Kasumi-1 (cell line): ENCODE data around the gene SECTM1.

Experiments used
- DNase-seq, 2 experiments: peaks; one replicate each; lab custom pipeline; 2025; lab: John Stamatoyannopoulos, UW

SECTM1 gene

DNA sequence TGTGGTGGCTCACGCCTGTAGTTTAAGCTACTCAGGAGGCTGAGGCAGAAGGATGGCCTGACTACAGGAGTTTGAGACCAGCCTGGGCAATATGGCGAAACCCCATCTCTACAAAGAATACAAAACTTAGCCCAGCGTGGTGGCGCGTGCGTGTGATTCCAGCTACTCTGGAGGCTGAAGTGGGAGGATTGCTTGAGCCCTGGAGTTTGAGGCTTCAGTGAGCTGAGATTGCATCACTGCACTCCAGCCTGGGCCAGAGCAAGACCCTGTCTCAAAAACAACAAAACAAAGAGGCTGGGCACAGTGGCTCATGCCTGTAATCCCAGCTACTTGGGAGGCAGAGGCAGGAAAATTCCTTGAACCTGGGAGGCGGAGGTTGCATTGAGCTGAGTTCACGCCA is 53.0 kb downstream of the SECTM1 start:
- DNase-seq, result no peak

DNA sequence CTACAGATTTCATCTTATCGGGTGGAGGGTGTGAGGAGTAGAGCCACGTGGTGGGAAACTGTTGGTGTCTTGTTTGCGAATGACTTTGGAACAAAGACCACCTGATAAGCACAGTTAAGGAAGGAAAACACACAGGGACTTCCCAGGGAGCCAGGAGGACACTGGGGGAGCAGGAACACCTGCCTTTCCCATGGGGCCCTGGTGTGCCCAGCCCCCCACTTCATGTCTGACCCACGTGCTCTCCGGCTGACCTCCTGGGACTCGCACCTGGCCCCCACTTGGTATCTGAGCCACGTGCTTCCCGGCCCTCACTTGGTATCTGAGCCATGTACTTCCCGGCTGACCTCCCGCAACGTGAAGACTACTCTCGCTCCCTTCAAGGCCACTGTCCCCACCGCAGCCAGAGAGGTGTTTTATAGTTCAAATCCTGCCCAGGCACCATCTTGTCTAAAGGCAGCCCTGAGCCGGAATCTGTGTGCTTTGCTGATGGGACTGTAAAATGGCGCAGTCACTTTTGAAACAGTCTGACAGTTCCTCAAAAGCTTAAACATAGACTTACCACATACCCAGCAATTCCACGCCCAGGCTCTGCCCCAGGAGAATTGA is 54.7 kb downstream of the SECTM1 start:
- DNase-seq, result no peak

DNA sequence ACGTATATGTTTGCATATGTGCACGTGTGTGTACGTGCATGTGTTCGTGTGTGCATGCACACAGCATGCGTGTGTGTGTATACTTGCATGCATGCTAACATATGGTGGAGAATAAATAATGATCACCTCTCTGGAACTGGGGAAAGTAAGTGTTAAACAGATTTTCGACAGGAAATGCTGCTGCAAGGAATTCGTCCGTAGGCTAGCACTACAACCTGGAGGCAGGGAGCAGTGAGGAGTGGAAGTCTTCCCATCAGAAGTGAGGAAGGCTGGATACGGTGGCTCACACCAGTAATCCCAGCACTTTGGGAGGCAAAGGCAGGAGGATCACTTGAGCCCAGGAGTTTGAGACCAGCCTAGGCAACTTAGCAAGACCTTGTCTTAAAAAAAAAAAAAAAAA is 55.3 kb downstream of the SECTM1 start:
- no peak for DNase-seq

DNA sequence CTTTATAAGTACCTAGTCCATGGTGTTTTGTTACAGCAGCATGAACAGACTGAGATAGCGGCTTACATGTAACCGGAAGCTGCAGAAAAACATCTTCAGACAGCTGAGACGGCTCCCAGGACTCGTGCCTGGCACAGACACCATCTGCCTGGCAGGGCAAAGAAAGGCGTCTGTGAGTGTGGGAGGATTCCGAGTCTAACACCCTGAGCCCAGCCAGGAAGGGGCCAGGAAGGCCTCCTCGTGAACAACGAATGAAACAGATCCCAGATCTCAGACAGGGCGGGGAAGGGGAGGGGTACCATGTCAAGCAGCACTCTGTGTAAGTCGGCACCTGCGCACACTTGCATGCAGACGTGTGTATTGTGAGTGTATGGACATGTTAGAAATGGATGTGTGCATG is 55.7 kb downstream of the SECTM1 start:
- DNase-seq, result no peak

DNA sequence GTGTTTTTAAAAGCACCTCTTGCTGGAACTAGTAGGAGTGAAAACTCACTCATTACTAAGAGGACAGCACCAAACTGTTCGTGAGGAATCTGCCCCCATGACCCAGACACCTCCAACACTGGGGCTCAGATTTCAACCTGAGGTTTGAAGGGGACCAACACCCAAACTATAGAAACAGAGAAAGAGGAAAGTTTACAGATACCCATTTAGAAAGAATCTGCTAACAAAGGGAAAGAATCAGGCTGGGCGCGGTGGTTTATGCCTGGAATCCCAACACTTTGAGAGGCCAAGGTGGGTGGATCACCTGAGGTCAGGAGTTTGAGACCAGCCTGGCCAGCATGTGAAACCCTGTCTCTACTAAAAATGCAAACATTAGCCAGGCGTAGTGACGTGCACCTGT is 56.6 kb downstream of the SECTM1 start:
- no peak for DNase-seq

DNA sequence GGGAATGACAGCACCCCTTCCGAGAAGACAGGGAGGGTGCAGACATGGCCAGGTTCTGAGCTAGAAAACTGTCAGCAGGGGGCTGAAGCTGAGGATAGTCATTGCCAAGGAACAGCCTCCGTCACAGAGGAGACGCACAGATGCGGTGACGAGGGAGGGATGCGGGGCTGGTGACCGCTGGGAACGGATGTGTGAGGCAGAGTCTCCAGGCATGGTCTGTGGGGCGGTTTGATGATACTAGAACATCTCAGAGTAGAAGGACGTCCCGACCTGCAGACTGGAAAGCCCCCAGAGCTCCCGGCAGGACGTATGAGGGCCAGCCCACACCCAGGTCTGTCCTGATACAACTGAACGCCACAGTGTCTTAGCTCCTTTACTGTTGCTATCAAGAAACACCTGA is 58.2 kb downstream of the SECTM1 start:
- DNase-seq, result no peak

DNA sequence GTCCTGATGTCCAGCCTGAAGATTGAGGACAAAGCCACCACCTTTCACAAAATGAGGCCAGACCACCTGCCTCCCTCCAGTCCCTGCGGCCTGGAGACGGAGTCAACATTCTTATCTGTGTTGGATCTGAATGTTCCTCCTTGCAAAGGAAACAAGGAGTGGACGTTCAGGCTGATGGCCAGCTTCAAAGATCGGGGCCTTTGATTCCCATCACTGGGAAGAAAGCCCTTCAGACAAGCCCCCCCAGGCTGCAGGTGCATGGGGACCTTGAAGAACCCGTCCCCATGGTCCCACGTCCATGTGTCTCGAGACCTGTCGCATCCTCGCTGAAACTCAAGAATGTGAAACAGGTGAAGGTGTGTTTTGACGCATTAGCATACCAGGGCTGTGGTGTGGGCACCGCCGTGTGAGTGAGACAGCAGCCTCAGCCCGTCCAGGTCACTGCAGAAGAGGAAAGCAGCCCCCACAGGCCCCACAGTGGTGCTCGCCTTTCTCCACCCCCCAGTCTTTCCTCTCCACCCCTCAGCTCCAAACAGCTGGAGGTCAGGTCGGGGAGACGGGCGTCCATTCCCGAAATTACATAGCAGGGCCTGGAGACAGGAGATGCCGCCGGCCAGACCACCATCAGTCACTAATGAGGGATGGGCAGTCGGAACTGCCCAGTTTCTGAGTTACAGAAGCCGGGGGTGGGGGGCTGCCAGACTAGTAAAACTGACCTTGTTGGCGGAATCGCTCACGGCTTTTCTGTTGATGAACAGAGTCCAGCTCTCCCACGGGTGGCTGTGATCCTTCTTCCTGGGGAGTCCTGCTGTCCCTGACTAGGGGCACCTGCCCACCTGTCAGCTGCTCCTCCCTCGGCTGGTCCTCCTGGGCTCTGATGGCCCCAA is 59.2 kb downstream of the SECTM1 start:
- DNase-seq, result no peak

DNA sequence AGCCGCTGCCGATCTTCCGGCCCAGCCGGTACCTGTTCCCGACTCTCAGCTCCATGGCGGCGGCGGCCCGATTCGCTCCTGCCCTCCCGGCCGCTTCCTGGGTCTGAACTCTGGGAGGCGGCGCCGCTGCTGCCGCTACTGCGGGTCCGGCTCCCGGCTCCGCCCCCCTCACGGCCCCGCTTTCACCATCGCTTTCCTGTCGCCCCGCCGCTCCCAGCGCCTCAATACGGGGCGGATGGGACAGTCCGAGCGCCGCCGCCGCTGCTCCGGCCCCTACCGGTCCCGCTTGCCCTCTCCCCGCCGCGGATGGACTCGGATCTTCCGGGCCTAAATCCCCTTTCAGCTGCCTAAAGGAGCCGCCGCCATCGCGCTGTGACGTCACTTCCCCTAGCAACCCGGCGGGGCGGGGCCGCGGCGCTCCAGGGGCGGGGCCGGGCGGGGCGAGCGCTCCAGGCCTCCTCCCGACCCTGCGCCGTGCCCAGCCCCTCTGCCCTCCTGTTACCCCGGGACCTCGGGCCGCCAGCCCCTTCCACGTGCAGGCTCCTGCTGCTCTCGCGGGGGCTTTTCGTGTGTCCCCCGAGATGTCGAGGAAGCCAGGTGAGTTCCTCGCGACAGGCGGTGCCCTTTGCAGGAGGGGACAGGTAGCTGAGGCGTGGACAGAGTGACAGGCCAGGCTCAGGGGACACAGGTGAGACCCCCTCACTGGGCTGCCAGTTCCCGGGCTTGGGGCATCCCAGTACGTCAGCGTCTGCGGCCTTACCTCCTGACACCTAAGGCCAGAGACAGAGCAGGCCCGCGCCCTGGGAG is 60.0 kb downstream of the SECTM1 start, which contains the start of gene CSNK1D:
Gene CSNK1D, minus strand, starts transcription at position 374 of the 807 bp plus-strand sequence. Its CDS starts 319 bp downstream, at position 55.
- peak; percentile 86 to 91 for DNase-seq

DNA sequence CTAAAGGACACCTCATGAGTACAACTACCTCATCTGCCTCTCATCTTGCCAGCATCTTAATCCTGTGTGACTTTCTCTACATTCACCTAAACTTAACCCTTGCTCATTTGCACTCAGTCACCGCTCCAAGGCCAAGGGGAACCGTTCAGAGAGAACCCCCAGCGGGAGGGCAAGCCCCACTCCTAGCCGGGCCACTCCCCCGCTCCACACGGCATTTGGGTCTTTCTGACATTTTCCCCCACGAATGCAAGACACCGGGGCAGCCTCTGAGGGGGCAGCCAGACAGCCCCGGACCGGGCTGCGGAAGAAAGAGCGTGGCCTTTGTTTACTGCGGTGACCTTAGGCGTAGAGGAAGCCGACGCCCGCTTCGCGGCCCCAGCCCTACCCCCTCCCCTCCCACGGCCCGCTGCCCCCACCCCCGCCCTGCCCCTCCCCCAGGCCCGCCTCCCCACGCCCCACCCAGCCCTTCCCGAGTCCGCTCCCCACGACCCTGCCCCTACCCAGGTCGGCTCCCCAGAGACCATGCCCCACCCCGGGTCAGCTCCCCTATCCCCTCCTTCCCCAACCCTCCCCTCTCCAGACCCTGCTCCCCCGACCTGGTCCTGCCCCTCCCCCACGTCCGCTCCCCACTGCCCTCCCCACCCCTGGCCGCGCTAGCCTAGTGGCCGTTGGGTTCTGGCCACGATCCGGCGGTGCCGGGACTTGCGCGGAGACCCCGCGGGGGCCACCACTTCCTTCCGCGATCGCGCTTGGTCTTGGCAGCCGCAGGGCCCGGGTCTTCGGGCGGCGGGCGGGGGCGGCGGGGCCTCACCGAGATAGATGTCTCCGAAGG is 60.9 kb downstream of the SECTM1 start:
- DNase-seq, result peak; percentile 21 to 44

DNA sequence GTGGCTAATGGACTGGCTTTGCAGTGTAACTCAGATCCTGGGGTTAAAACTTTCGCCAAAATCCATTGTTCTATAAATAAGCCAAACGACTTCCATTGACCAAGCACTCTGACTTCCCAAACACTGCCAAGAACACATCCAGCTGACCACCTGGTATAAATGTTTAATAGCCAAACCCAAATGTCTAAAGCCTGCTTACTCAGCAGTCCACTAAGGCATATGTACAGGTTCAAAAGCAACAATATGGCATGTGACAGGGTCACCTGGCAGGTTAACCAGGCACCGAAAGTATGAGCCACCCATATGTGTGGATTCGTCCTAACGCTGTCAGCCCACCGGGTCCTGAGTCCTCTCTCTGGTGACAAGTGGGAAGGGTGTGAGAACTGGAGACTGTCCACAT is 62.2 kb downstream of the SECTM1 start:
- no peak for DNase-seq
